WTC11 (cell line): ENCODE data around the gene ADCY10. TPM values are rescaled to one million over a fixed set of nuclear protein-coding genes. Genes with fewer than 3 reads are reported as not detected.

Experiments
- ATAC-seq: fragments of 200-7000 bp; cut with Tn5 transposase; 2 replicates; pipeline ENCODE4 v1.10.0; 2021; ENCODE audit warnings: mild to moderate bottlenecking, moderate library complexity
- CTCF ChIA-PET: fragments of 300-600 bp; sonication (Branson Sonifier 250); formaldehyde crosslinking; loops from one replicate; lab custom pipeline; 2021; ENCODE audit warnings: antibody characterized with exemption; lab: Charles Lee
- POLR2A ChIA-PET: fragments of 350-600 bp; sonication (Branson Sonifier 250); formaldehyde crosslinking; loops from one replicate; lab custom pipeline; 2021; ENCODE audit warnings: antibody characterized with exemption; lab: Charles Lee
- DNase-seq: peaks from one replicate; pipeline ENCODE4 v3.0.0; 2021; ENCODE audit warnings: low spot score
- H3K27ac Mint-ChIP-seq: 2 replicates; pipeline ENCODE4 v1.8.0; 2021; ENCODE audit warnings: mixed read lengths
- H3K27me3 Mint-ChIP-seq: 2 replicates; pipeline ENCODE4 v1.8.0; 2021; ENCODE audit warnings: low read depth, mild to moderate bottlenecking, moderate library complexity, mixed read lengths
- H3K36me3 Mint-ChIP-seq: 2 replicates; pipeline ENCODE4 v1.8.0; 2021; ENCODE audit warnings: mixed read lengths
- H3K4me1 Mint-ChIP-seq: 2 replicates; pipeline ENCODE4 v1.8.0; 2022; ENCODE audit warnings: mixed read lengths
- H3K4me3 Mint-ChIP-seq: 2 replicates; pipeline ENCODE4 v1.8.0; 2021; ENCODE audit warnings: mild to moderate bottlenecking, moderate library complexity, mixed read lengths
- H3K9me3 Mint-ChIP-seq: 2 replicates; pipeline ENCODE4 v1.8.0; 2021; ENCODE audit warnings: mixed read lengths
- AFF4 ChIP-seq: sonication (generic); formaldehyde crosslinking; IDR thresholded peaks from 2 replicates; pipeline ENCODE4 v1.8.1; 2023; ENCODE audit warnings: mild to moderate bottlenecking, missing genetic modification reagents, borderline replicate concordance
- ARID4B ChIP-seq: sonication (generic); formaldehyde crosslinking; IDR thresholded peaks from 2 replicates; pipeline ENCODE4 v1.8.0; 2023; ENCODE audit warnings: missing genetic modification reagents, mild to moderate bottlenecking, borderline replicate concordance
- CBFB ChIP-seq: sonication (generic); formaldehyde crosslinking; IDR thresholded peaks from 2 replicates; pipeline ENCODE4 v1.8.1; 2022; ENCODE audit warnings: mild to moderate bottlenecking, low read depth, missing genetic modification reagents
- CTCF ChIP-seq: fragments of 200-600 bp; IDR thresholded peaks from 2 replicates; pipeline ENCODE4 v1.8.0; 2022; ENCODE audit warnings: antibody characterized with exemption
- ELF4 ChIP-seq: sonication (generic); formaldehyde crosslinking; IDR thresholded peaks from 2 replicates; pipeline ENCODE4 v1.8.1; 2022; ENCODE audit warnings: low read depth, mild to moderate bottlenecking, moderate library complexity, missing genetic modification reagents
- ETV6 ChIP-seq: sonication (generic); formaldehyde crosslinking; IDR thresholded peaks from 2 replicates; pipeline ENCODE4 v1.8.1; 2022; ENCODE audit warnings: mild to moderate bottlenecking, missing genetic modification reagents
- GRHL2 ChIP-seq: fragments of 250-450 bp; sonication (Bioruptor Pico); IDR thresholded peaks from 2 replicates; pipeline ENCODE4 v1.8.0; 2022; ENCODE audit warnings: mild to moderate bottlenecking, moderate library complexity; ENCODE audit not compliant: insufficient replicate concordance, severe bottlenecking
- HMGXB4 ChIP-seq: sonication (generic); formaldehyde crosslinking; IDR thresholded peaks from 2 replicates; pipeline ENCODE4 v1.8.1; 2023; ENCODE audit warnings: mild to moderate bottlenecking, moderate library complexity, missing genetic modification reagents
- KAT7 ChIP-seq: sonication (generic); formaldehyde crosslinking; IDR thresholded peaks from 2 replicates; pipeline ENCODE4 v1.8.1; 2023; ENCODE audit warnings: missing genetic modification reagents, mild to moderate bottlenecking, borderline replicate concordance
- MXD4 ChIP-seq: fragments of 250-450 bp; sonication (Bioruptor Pico); IDR thresholded peaks from 2 replicates; pipeline ENCODE4 v1.8.0; 2021; ENCODE audit warnings: mild to moderate bottlenecking, moderate library complexity, borderline replicate concordance
- PREB ChIP-seq: sonication (generic); formaldehyde crosslinking; IDR thresholded peaks from 2 replicates; pipeline ENCODE4 v1.8.1; 2022; ENCODE audit warnings: mild to moderate bottlenecking, missing genetic modification reagents, moderate library complexity, borderline replicate concordance
- SMAD4 ChIP-seq: sonication (generic); formaldehyde crosslinking; IDR thresholded peaks from 2 replicates; pipeline ENCODE4 v1.8.0; 2022; ENCODE audit warnings: mild to moderate bottlenecking, missing genetic modification reagents
- TCF7 ChIP-seq: sonication (generic); formaldehyde crosslinking; IDR thresholded peaks from 2 replicates; pipeline ENCODE4 v1.8.0; 2022; ENCODE audit warnings: mild to moderate bottlenecking, low read depth, missing genetic modification reagents, moderate library complexity
- ZNF121 ChIP-seq: sonication (generic); formaldehyde crosslinking; IDR thresholded peaks from 2 replicates; pipeline ENCODE4 v1.8.0; 2023; ENCODE audit warnings: missing genetic modification reagents
- ZNF263 ChIP-seq: sonication (generic); formaldehyde crosslinking; IDR thresholded peaks from 2 replicates; pipeline ENCODE4 v1.8.1; 2022; ENCODE audit warnings: low read depth, mild to moderate bottlenecking, moderate library complexity, missing genetic modification reagents
- ZNF416 ChIP-seq: fragments of 250-450 bp; sonication (Bioruptor Pico); IDR thresholded peaks from 2 replicates; pipeline ENCODE4 v1.9.0; 2021; ENCODE audit warnings: mild to moderate bottlenecking, inconsistent platforms
- ZNF512 ChIP-seq: sonication (generic); formaldehyde crosslinking; IDR thresholded peaks from 2 replicates; pipeline ENCODE4 v1.8.1; 2022; ENCODE audit warnings: missing genetic modification reagents, borderline replicate concordance
- total RNA-seq: library from RNA; stranded (reverse); gene quantifications from 3 replicates; pipeline ENCODE4 v1.2.3, GENCODE V29; 2021

The ADCY10 gene
- total RNA-seq, 1 experiment from 2014 or later: 0.07 TPM

- TF ChIP-seq SMAD4 (no peak), ELF4 (CRISPR knock-in tag) (no peak), ARID4B (CRISPR knock-in tag) (no peak), ZNF121 (CRISPR knock-in tag) (no peak), AFF4 (no peak)
Observed at GRCh38 chr1:167808690-167809089, 105.2 kb downstream of the ADCY10 start (continued).

GRCh38 chr1:167808104-167808503, 105.8 kb downstream of the ADCY10 start:
- POLR2A ChIA-PET: no interaction called here
- CTCF ChIA-PET: no interaction called here
- peaks cover 10% of the 10 kb centered on the region for H3K4me1 Mint-ChIP-seq

More at GRCh38 chr1:167808104-167808503, 105.8 kb downstream of the ADCY10 start:
- Mint-ChIP-seq H3K4me3 (no peak overlapping the region), H3K9me3 (peaks cover 23% of the 10 kb centered on the region), H3K27me3 (peaks cover 4% of the 10 kb centered on the region; the same call in 1 of the 2 replicates), H3K27ac (no peak overlapping the region), H3K36me3 (peaks cover 24% of the 10 kb centered on the region)
- no peak for TF ChIP-seq ETV6 (CRISPR knock-in tag)
- no peak for TF ChIP-seq HMGXB4
- no peak for TF ChIP-seq KAT7
- no peak for TF ChIP-seq ZNF263 (CRISPR knock-in tag)
- TF ChIP-seq TCF7 (CRISPR knock-in tag): no peak
- TF ChIP-seq MXD4 (CRISPR knock-in tag): no peak
- TF ChIP-seq ZNF512 (CRISPR knock-in tag): no peak
- TF ChIP-seq CBFB (CRISPR knock-in tag): no peak
- no peak for TF ChIP-seq ZNF416 (CRISPR knock-in tag)
- TF ChIP-seq ELF4 (CRISPR knock-in tag): no peak
- no peak for TF ChIP-seq PREB (CRISPR knock-in tag)
- no peak for TF ChIP-seq GRHL2 (CRISPR knock-in tag)
- TF ChIP-seq CTCF: no peak
- DNase-seq (no peak), ATAC-seq (no peak)
